DLD1 (cell line): ENCODE data around the gene SOST.
"Not testable (repeated sequence)": the region's sequence is repeated elsewhere in the genome, so short reads cannot be mapped to it uniquely, and the experiment has no call there.

Source experiments
- in situ Hi-C: cut with HindIII; loops from 2 replicates; pipeline ENCODE4 v1.10.0; 2017; ENCODE audit warnings: low sequenced_read_pairs

The SOST gene

GRCh38 chr17:43758497-43759174, at the start of gene SOST:
Gene SOST, minus strand, starts transcription at chr17:43758791. Its CDS starts 50 bp downstream, at chr17:43758741.
- in situ Hi-C loops, result loop anchor here (10.0 kb wide), 1 partner anchor 174 kb away; no protein-coding TSS in a partner anchor

DNA sequence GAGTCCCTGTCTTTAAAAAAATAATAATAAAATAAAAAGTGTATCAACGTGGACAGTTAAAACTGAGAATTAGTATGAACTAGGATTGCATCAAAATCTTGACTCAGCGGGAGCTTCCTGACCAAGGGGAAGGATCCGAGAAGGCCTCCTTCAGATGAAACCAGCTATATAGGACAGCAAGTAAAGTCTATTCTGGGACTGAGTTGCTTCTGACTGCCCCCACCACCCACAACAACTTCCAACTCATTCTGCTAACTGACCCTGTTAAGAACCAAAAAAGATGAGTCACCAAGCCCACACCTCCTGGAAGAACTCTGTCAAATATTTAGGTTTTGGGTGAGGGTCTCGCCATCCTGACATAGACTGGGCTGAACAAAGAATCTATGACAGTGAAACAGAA, 49.5 kb upstream of the SOST start:
- in situ Hi-C loops, result no loop called here

- in situ Hi-C loops, result no loop called here
Measured at GRCh38 chr17:43805117-43805516, 46.5 kb upstream of the SOST start.

DNA sequence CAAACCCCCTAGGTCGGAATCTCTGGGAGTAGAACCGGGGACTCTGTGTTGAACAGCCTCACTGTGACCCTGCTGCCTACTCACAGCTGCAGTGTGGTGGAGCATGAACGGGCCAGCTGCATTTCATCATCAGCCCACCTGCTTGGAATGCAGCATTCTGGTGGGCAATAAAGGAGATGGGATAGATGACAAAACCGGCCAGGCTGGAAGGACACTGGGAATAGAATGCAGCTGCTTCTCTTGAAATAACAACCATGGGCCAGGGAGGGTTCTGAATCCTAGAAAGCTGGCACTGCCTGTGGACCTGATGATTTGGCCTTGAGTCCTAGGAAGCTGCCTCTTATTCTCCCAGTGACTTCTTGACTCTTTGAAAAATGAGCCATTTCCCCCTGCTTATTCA, 45.2 kb upstream of the SOST start:
- in situ Hi-C loops, result no loop called here

DNA sequence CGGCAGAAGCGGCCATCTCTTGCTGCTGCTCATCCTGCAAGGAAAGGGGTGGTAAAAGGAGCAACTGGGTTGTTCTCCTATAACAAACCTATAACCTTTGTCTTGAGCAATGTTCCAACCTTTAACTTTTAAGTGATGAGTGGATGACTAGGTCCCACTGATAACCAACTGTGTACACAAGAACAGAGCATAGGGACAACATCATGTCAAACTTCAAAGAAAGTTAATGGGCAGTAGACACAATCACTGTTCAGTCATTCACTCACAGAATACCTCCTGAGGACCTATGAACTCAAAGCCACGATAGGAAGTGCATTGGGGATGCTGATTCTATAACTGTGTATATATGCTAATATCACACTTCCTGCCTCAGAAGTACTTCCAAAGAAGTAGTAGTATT, 43.3 kb upstream of the SOST start:
- in situ Hi-C loops, result no loop called here

GRCh38 chr17:43800736-43801135, 42.1 kb upstream of the SOST start:
- in situ Hi-C loops, result no loop called here

DNA sequence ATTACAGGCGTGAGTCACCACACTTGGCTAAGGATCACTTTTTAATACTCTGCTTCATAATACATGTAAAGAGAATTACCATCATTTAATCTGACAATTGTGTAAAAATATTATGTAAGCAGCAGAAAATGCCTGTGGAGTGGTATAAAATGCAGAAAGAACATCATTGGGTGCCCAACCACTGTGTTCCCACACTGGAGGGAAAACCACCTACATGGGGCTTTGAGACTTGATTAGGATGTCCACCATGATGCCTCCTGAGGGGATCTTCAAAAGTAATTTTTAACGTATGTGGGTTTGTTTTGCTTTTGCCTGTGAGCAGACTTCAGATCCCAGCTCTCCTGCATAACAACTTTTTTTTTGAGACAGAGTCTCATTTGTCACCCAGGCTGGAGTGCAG, 40.5 kb upstream of the SOST start:
- in situ Hi-C loops, result no loop called here

GRCh38 chr17:43798024-43798423, 39.4 kb upstream of the SOST start:
- in situ Hi-C loops, result not testable (repeated sequence)

- in situ Hi-C loops, result not testable (repeated sequence)
Measured at GRCh38 chr17:43792668-43793067, 34.1 kb upstream of the SOST start.

DNA sequence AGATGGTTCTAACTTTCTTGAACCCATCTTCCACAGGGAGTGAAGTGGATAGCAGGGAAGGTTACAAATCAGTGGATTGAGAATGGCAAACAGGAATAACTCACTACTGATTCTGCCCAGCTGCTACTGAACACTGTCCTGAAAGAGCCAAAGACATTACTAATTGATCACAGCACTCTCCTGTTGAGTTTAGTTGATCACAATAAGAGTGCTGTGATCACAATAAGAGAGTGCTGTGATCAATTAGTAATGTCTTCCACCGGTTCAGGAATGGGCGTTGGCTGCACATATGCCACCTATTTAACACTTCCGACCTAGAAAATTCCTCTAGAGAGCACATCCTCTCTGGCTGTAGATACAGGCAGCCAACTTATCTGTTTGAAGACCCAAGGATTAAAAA, 33.0 kb upstream of the SOST start:
- in situ Hi-C loops, result no loop called here

GRCh38 chr17:43790311-43790940, 31.8 kb upstream of the SOST start:
- in situ Hi-C loops, result no loop called here

- in situ Hi-C loops, result no loop called here
Measured at GRCh38 chr17:43789482-43789881, 30.9 kb upstream of the SOST start.

DNA sequence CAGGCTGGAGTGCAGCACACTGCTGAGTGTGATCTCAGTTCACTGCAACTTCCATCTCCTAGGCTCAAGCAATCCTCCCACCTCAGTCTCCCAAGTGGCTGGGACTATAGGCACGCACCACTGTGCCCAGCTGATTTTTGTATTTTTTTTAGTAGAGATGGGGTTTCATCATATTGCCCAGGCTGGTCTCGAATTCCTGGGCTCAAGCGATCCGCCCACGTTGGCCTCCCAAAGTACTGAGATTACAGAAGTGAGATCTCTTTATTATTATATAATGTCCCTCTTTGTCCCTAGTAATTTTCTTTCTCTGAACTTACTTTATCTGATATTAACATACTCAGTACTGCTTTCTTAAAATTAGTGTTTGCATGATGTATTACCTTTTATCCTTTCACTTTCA, 29.9 kb upstream of the SOST start:
- in situ Hi-C loops, result no loop called here

GRCh38 chr17:43787728-43788127, 29.1 kb upstream of the SOST start:
- in situ Hi-C loops, result no loop called here

- in situ Hi-C loops, result no loop called here
Measured at GRCh38 chr17:43784628-43785101, 26.1 kb upstream of the SOST start.

- in situ Hi-C loops, result no loop called here
Measured at GRCh38 chr17:43784068-43784467, 25.5 kb upstream of the SOST start.

GRCh38 chr17:43782913-43783680, 24.5 kb upstream of the SOST start:
- in situ Hi-C loops, result no loop called here

GRCh38 chr17:43780135-43780534, 21.5 kb upstream of the SOST start, which contains the start of gene CFAP97D1:
Gene CFAP97D1, plus strand, starts transcription at chr17:43780435. Its CDS starts 28 bp downstream, at chr17:43780463.
- in situ Hi-C loops, result no loop called here

DNA sequence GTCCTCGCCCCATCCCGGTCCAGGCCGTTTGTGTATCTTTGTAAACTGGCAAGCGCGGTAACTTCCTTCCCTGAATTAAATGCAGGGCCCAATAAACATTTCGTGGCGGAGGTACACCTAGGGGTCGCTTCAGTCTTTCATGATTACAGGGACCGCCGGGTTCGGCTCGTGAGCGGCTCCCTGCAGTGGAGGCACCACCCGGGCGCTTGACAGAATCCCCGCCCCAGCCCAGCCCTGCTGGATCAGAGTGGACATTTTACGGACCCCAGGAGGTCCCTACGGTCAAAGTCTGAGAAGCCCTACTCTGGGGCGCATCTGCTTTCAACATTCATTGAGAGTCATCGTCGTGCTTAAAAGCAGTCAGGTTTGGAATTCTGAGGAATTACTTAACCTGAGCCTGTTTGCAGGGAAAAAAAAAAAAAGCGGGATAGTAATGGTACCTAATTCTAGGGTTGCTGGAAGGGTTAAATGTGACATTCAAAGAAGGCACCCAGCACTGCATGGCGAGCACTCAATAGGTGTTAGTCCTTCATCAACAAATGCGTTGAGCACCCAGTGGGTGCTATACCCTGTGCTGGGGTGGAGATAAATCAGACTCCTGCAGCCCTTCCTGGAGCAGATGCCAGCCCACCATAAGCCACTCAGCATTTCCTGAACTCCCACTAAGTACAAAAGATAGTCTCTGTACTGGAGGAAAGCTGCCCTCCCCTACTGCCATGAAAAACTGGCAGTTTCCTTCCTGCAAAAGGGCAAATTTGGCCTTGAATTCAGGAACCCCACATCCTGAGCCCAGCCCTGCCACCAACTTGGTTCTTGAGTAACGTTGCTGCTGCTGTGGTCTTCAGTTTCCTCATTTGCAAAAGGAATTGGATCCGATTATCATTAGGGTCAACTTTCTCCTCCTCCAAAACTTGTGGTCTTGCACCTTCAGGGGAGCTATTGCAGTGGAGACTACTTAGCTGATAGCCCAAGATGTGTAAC, 20.8 kb upstream of the SOST start:
- in situ Hi-C loops, result no loop called here

DNA sequence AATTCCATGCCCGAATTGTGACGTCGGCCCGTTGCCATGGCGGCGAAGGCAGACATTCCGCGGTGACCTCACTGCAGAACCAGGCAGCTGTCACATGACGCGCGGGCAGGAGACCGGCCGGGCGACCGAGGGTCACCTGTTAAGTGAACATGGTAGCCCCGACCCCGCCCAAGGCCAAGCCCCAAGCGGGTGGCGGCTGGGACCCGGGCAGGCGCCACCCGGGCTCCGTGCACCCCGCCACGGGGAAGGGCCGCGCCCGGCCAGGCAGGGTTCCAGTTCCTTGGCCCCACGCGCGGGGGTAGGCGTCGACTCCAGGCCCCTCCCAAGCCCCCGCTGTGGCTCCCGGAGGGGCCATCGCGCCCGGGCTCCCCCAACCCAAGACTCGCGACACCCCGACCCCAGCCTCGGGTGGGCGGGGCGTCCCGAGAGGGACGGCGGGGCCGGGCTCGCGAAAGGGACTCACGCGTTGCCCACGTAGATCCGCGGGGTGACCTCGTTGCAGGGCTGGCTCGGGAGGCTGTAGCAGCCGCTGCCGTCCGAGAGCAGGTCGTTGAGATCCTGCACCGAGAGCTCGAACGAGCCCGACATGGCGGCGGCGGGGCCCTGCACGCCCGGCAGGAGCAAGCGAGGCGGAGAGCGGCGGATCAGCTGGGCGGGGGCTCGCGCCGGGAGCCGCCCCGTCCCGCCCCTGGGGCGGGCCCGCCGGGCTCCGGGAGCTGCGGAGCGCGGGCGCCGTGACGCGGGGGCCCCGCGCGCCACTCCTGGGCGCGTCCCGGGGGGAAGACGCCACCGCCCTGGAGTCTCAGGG, 19.9 kb upstream of the SOST start, which contains the start of gene DUSP3:
Gene DUSP3 (minus strand): TSS at position 641 of the 808 bp plus-strand sequence. CDS start 53 bp downstream, at position 588.
- in situ Hi-C loops, result no loop called here
